GM13977 (cell line): ENCODE measurements around the gene B4GALT3.

Source experiments
- DNase-seq: peaks from one replicate; pipeline ENCODE4 v3.0.0; 2012; ENCODE audit warnings: low spot score
- in situ Hi-C: fragments of 300-500 bp; cut with MboI; formaldehyde crosslinking; loops from one replicate; pipeline ENCODE4 v1.12.0; 2022; ENCODE audit warnings: low sequenced_read_pairs, low pct_unique_long_range_greater_than_20kb, mixed read lengths, inconsistent platforms; ENCODE audit not compliant: unreplicated experiment
- TF ChIP-seq, protein P1 (sequence below): IDR thresholded peaks from 2 replicates; pipeline ENCODE4 v1.5.1; 2012; ENCODE audit warnings: mild to moderate bottlenecking, control low read depth; ENCODE audit not compliant: insufficient read depth; ENCODE audit errors: extremely low read depth, missing control alignments

Gene B4GALT3

DNA sequence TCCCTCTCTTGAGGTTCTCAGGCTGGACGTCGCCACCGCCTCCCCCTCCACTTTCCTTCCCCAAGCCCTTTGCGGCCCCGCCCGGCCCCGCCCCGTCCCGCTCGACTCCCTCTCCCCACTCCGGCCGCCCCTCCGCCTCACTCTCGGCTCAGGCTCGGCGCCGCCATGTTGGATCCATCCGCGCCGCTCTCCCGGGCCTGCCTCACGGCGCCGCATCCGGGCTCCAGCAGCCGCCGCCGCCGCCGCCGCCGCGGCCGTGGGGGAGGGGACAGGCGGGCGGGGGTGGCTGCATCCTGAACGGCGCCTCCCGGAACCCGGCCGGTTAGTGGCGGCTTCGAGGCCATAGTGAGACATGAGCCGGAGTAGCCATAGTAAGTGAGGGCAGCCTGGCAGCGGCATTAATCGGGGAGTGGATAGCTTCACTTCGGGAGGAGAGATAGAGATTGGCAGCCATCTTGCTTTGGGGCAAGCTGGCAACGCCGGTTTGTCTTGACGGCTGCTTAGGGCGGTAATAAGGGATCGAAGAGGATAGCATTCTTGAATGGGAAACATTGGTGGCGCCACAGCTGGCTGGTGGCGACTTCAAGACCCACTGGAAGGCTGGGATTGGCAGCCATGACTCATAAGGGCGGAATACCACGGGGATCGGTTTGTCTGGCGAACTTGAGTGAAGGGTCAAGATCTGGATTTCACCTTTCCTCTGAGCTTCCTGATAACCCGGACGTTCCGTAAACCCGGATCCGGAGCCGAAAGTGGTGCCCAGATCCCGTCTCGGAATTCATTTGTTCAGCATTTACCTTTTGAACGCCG lies 44.7 kb downstream of the B4GALT3 start, which contains the start of gene DEDD:
Gene DEDD (minus strand): TSS at position 258 of the 810 bp plus-strand sequence. CDS start 8,205 bp downstream, outside the sequence.
- in situ Hi-C loops = no loop called here
- DNase-seq = peak; percentile 96
- TF ChIP-seq, protein P1, sequence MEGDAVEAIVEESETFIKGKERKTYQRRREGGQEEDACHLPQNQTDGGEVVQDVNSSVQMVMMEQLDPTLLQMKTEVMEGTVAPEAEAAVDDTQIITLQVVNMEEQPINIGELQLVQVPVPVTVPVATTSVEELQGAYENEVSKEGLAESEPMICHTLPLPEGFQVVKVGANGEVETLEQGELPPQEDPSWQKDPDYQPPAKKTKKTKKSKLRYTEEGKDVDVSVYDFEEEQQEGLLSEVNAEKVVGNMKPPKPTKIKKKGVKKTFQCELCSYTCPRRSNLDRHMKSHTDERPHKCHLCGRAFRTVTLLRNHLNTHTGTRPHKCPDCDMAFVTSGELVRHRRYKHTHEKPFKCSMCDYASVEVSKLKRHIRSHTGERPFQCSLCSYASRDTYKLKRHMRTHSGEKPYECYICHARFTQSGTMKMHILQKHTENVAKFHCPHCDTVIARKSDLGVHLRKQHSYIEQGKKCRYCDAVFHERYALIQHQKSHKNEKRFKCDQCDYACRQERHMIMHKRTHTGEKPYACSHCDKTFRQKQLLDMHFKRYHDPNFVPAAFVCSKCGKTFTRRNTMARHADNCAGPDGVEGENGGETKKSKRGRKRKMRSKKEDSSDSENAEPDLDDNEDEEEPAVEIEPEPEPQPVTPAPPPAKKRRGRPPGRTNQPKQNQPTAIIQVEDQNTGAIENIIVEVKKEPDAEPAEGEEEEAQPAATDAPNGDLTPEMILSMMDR = peak; percentile 12

DNA sequence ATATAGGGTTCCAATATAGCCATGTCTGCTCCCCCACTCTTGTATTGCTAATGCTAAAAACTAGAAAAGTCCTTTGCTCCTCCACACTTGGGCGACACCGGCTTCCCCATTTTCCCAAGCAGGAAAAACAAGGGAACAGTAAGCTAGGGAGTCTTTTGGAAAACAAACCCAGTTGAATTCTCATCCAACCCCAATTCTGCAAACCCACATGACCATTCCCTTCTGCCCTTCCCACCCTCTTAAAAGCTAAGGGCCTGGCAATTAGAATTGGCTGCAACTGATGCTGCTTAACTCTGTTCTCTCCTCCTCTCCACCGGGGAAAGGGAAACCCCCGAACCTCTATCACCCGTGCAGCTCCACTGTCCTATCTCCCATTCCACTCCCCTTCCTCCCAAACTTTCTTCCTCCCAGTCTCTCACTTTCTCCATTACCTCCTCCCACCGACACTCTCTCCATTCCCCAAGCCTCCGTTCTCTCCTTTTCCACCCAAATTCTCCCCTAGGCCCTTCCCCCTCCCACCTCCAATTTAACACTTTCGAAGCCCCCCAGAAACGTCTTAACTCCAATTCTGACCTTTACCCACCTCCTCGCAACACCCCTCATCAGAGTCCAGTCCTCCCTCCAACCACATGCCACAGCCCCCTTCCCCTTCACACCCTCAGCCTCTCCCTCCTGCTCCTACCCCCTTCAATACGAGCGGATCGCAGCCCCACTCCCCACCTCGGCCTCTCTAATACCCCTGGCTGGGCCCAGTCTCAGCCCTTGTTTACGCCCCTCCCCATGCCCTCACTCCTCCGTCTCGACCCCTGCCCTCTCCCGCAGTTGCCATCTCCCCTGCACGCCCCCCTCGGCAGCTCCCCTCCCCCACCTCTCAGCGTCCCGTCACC lies 45.5 kb downstream of the B4GALT3 start:
- in situ Hi-C loops = no loop called here
- TF ChIP-seq, protein P1 = no peak
- no peak for DNase-seq

DNA sequence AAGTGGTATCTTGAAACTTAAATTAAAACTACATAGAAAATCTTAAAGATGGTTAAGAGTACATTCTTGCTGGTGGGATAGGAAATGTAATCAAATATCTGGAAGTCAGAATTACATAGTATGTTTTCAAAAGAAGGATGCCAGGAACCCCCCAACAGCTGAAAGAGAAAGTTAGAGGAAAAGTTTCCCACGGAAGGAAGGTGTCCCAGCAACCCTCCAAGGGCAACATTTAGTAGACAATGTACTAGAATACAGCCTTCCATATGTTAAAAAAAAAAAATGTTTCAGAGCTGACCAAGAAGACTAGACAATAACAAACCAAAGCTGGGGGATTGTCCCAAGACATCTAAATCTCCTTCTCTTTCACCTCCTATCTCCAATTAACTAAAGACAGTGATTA lies 47.0 kb downstream of the B4GALT3 start:
- in situ Hi-C loops = no loop called here
- TF ChIP-seq, protein P1 = no peak
- DNase-seq = no peak

DNA sequence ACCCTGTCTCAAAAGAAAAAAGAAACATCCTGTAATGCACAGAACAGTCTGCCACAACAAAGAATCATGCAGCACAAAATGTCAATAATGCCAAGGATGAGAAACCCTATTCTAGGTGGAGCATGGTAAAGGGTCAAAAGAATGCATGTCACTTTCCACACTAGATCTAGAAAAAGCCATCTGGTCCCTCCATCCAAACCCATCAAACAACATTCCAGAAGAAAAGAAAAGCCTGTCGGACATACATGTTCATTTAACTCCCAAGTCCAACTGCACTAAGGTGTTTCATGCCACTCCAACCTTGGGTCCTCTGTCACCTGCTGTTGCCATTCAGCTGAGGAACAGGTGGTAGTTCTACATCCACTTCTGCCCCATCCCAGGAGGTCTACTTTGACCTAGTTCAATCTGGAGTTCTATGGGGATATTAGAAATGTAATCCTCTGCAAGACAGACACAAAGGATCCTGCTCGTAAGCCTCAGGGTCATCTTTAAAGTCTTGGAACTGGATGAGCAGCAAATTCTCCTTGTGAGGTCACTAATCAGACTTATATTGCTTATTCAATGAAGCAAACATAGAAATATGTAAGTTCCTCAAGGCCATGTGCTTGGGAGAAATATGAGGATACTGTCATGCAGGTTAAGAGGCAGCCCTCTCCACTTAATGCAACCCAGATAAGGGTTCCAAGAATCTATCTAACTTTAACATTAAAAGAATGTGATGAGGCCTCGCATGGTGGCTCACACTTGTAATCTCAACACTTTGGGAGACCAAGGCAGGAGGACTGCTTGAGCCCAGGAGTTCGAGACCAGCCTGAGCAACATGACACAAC lies 48.5 kb downstream of the B4GALT3 start:
- TF ChIP-seq, protein P1 = no peak
- no peak for DNase-seq
- in situ Hi-C loops = no loop called here

DNA sequence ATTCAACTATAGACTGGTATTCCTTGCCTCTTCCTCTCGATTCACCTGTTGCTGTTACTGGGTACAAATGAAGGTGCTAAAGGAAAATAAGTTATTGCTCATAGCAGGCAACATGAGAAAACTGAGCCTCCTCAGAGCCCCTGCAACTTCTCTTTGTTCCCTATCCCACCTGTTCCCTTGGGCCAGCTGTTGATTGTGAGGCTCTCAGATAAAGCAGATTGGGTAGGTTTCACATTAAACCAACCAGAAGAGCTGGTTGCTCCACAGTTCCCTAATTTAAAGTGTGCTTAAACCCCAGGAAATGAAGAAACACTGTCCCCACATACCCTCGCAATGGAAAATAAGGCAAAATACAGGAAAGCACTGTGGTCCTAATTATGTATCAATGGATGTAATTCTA lies 49.7 kb downstream of the B4GALT3 start:
- no peak for DNase-seq

More for the DNA sequence above, 49.7 kb downstream of the B4GALT3 start:
- in situ Hi-C loops = no loop called here
- TF ChIP-seq, protein P1 = no peak
